Measurements from ENCODE around the gene RICTOR.

DNA sequence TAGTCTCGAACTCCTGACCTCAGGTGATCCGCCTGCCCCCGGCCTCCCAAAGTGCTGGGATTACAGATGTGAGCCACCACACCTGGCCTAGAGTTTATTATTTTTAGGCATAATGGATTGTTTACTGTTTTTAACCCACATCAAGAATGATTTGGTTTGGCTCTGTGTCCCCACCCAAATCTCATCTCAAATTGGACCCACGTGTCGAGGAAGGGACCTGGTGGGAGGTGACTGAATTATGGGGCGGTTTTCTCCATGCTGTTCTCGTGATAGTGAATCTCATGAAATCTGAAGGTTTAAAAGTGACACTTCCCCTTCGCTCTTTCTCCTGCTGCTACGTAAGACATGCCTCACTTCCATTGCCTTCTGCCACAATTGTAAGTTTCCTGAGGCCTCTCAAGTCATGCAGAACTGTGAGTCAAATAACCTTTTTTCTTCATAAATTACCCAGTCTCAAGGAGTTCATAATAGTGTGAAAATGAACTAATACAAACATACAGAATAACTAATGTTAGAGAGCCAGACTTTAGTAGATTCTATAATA is 88.2 kb downstream of the RICTOR start:
- TF ChIP-seq CTCF (conservative IDR thresholded peaks at IDR 0.05; ENCODE audit: low read depth, low read length) (no peak), EZH2 (IDR thresholded peaks at IDR 0.05; ENCODE audit: low read length, unreplicated experiment) (no peak), EZH2phosphoT487 (IDR thresholded peaks at IDR 0.05; ENCODE audit: borderline replicate concordance, low read length) (no peak)

Data from PC-3 (cell line).